HG03521 (cell line): ENCODE results near the gene TMEM150C.

Source experiments
- ATAC-seq: cut with Tn5 transposase; IDR thresholded peaks from one replicate; pipeline ENCODE4 v1.9.1; 2021; ENCODE audit warnings: mild to moderate bottlenecking, moderate library complexity; ENCODE audit not compliant: unreplicated experiment

The TMEM150C gene

DNA sequence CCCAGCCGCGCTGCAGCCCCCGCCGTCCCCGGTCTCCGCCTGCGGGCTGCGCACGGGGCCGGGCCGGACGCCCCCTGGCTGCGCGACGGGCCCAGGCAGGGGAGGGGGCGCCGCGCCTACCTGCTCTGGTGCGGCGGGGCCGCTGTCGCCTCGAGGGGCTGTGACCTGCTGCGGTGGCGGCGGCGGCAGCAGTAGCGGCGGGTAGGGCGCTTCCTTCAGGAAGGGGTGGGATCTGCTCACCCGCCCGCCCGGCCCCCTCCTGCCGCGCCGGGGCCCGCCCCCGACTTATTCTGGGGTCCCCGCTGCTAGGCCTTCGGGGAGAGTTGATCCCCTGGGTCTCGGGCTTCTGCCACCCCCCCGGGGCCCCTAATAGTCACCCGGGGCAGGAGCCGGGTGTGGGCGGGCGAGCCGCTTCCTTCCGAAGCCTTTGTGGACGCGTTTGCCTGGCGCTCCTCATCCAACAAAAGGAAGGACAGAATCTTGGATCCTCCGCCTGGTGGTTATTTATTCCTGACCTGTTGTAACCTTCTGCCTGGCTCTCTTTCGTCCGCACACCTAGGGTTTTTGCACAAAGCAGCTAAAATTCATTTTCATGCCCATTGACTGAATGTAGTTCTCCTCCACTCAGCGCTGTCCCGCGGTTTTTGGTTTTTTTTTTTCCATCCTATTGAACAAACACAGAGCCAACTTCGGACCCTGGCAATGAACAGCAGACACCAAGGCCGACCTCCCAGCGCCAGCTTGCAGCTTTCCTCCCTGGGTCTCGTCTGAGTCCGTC is at the start of gene TMEM150C:
TSS of gene TMEM150C (minus strand) at position 203 of the 778 bp plus-strand sequence. CDS start 57,331 bp downstream, outside the sequence.
- ATAC-seq = no peak

DNA sequence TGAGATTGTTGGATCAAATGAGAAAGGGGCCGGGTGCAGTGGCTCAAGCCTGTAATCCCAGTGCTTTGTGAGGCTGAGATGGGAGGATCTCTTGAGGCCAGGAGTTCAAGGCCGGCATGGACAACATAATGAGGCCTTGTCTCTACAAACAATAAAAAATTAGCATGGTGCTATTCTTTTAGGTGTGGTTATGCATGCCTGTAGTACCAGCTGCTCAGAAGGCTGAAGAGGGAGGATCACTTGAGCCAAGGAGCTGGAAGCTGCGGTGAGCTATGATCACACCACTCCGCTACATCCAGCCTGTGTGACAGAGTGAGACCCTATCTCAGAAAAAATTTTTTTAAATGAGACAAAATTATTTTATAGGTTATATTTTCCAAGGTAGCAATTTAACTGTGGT is 49.7 kb upstream of the TMEM150C start:
- no peak for ATAC-seq

GRCh38 chr4:82610041-82610440 is 48.3 kb upstream of the TMEM150C start:
- no peak for ATAC-seq

DNA sequence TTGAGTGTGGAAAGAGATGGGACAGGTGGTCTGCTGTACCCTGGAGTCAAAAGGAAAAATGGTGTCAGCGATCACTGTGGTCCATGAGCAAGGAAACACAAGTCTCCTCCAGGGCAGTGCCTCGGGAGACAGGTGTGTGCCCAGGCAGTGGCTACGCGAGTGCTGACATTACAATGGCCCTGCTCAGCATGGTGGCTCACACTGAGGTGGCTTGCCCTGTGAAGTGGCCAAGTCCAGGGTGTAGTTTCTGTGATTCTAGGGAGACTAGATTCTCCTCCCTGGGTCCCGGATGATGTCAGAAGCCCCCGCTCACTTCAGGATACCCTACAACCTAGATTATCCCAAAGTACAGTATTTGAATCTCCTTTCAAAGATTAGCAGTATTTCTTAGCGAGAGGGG is 44.8 kb upstream of the TMEM150C start:
- no peak for ATAC-seq

GRCh38 chr4:82604522-82604921 is 42.7 kb upstream of the TMEM150C start:
- no peak for ATAC-seq

DNA sequence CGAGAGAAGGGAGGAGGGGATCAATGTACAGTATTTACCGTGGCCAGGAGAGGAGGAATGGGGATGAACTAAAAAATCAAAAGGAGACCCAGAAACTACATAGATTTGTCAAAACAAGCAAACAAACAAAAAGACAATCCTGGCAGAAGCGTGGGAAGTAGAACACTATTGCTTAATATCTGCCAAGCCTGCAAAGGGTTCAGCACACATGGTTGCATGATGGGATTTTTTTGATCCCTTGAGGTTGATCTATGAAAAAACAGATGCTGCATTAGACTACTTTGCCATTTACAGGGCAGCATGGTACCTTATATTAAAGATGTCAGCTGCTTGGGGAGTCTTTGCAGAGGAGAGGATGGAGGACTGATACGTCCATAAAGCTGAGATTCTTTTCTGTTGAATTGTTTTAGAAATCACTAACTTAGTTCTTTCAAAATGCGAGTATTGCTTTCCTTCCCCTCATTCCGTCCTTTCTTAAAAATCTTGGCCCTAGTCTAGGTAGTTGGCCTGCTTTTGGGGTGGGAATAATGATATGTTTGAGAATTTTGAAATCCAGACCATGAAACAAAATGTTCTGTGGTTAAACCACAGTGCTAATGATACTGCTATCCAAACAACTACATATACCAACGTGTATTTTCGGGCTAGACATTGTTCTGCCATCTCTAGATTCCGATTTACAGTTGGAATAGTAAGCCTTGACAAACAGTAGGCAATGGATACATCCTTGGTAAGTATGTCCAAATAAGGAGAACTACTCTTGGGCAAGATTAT is 39.6 kb upstream of the TMEM150C start:
- ATAC-seq = no peak

DNA sequence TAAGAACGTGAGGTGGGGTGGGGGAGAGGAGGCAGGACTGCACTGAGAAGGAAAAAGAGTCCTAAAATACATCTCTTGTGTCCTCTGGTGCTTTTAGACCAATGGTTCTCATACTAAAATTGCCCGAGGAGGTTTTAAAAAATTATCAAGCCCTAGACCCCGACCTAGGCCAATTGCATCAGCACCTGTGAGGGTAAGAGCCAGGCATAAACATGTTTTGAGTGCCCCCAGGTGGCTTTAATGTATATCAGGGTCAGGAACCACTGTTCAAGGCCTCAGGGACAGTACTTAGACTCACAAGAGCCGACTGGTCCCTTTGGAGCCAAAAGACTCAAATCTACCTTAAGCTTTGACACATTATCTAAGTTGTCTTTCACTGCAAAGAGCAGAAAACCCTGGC is 37.5 kb upstream of the TMEM150C start:
- no peak for ATAC-seq

DNA sequence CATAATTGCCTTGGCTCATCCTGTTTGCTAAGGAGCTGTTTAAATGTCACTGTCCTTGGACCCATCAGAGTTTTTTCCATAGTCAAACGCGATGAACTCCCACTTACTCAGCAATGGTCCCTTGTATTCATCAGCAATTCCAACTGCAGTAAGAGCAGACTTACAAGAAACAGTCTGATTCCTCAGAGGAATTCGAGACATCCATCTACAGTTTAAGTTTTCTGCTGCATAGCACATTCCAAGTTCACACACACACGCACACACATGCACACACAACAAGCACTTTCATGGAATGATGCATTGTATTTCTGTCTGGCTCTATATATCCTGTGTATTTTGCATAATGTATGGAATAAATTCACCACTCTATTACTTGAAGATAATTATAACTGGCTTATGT is 32.7 kb upstream of the TMEM150C start:
- no peak for ATAC-seq

DNA sequence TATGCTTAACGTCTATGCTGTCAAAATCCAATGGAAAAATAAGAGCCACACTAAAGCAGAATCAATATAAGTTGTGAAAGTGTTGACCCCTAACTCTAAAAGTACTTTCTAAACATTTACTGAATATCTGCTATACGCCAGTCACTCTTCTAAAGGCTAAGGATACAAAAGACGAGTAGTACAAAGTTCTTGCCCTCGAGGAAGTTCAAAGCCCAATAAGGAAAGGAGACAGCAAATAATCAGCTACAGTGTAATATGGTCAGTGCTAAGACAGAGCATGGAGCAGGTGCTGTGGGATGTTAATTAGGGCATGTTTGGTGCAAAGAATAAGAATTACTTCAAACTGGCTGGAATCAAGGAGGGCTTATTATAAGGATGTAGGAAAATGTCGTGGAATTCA is 31.6 kb upstream of the TMEM150C start:
- no peak for ATAC-seq

- no peak for ATAC-seq
Observed at GRCh38 chr4:82592639-82593038, 30.9 kb upstream of the TMEM150C start.

- ATAC-seq = no peak
Observed at GRCh38 chr4:82591592-82591991, 29.8 kb upstream of the TMEM150C start.

DNA sequence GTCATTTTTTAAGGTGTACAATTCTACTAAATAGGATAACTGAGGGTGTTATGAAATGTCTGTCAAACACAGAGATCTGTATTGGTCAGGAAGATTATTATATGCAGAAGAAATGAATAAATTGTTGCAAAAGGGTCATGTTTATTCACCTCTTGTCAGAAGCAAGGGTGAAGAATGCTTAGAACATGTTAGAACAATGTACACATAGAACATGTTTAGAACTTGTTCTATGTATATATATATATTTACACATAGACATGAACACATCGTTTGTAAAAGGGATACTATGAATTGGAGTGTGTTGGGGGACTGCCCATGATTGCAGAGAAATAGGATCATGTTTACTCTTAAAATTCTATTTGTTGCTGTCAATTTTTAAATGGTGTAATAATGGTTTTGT is 28.0 kb upstream of the TMEM150C start:
- no peak for ATAC-seq

DNA sequence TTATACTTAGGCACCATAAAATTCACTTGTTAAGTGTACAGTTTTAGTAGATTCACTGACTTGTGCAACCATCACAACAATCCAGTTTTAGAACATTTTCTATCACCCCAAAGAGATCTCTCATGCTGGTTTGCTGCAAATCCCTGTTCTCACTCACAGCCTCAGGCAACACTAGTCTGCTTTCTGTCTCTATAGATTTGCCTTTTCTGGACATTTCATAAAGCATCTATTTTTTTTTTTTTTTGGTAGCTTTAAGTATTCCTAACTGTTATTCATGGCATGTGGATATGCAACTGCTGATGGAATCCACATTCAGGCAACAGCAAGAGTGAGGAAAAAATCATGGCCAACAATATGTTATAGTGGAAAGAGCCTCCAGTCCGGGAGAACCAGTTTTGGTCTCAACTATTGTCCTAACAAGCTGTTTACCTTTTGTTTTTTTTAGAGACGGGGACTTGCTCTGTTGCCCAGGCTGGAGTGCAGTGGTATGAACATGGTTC is 27.0 kb upstream of the TMEM150C start:
- ATAC-seq = no peak

DNA sequence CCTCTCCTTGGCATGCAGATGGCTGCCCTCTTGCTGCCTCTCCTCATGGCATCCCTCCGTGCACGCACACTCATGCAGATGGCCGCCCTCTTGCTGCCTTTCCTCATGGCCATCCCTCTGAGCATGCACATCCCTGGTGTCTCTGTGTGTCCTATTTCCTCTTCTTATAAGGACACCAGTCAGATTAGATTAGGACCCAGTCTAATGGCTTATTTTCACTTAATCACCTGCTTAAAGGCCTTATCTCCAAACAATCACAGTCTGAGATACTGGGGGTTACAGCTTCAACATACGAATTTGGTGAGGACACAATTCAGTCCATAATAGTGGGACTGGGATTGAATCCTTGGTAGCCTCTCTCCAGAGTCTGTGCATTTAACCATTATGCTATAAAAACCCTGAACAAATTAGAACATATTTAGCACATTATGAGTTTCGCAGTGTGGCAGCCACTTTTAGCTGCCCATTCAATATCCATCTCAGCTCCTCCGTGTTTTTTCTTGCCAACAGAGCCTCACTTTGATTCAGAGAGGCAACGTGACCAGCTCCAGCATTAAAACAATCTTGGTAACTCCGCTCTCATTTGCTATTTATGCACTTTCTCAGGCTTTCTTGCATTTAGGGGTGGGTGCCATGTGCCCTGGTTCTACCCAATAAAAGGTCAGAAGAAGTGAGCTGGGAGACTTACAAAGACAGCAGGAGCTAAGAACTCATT is 26.2 kb upstream of the TMEM150C start:
- ATAC-seq = no peak

DNA sequence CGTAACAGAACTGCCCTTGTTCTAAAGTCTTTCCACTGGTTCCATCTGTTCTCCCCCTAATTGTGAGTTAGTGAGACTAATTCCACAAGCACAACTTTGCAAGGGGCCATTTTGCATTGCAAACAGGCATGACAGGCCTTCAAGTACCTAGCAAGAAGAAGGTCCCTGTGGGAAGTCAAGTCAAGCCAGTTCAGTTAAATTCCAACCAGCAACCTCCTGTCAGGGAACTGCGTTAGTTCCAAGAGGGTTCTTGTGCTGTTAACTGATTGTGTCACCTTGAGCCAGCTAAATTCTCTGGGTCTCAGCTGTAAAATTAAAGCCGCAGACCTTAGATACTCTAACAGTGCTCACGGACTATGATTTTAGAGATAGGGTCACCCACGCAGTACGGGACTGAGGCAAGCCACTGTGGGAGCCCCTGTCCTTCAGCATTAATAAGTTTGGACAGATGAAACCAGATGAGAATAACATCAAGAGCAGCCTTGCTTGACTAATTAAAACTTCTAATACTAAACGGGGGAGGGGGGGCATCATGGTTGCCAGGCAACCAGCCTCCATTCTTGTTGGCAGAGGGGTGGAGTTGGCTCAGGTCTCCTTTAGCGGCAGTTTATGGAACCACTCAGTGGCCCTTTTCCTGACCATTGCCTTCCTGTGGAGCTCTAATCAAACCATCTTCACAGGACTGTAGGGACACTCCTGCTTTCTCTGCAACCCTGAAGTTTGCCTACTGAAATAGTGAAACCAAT is 24.1 kb upstream of the TMEM150C start:
- no peak for ATAC-seq

DNA sequence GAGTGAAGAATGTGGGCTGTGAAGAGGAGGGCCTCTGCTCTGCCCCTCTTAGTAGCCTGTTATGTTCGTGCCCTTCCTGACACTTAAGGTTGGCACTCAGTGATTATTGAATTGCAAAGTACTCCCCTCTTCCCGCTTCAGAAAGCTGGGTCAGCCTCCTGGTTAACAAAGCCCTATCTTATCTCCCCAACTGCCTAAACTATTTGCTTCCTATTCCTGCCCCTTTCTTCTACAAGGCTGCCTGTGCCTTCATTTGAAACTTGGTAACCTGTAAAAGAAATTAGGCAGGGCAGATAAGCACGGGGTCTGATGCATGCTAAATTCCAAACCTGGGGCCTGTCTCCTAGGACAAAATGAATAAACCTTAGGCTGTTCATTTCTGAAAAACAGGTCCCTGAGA is 23.1 kb upstream of the TMEM150C start:
- ATAC-seq = no peak

DNA sequence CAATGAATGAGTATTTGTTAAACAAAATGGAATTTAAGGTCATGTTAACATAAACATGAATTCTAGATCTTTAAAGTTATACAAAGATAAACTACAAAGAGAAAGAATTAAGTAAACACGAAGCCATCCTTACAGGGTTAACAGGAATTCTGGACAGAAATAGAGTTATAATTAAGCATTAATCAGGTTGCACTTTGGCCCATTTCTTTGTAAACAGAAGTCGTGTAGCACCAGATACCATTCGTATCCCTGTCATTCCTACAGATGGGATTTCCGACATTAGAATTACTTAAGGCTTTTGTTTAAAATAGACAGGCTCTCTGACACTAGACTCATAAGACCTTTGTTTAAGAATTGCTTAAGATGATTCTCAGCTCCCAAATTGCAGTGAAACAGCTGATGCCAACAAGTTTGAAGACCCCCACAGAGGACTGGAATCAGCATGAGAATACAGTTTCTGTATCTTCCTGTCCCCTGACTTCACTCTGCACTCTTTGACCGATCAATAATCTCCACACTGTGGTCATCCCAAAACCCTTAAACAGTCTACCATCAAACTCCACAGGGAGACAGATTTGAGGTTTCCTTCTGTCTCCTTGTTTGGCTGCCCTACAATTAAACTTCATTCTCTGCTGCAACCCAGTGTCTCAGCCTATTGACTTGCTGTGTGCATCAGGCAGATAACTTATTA is 22.3 kb upstream of the TMEM150C start:
- no peak for ATAC-seq

DNA sequence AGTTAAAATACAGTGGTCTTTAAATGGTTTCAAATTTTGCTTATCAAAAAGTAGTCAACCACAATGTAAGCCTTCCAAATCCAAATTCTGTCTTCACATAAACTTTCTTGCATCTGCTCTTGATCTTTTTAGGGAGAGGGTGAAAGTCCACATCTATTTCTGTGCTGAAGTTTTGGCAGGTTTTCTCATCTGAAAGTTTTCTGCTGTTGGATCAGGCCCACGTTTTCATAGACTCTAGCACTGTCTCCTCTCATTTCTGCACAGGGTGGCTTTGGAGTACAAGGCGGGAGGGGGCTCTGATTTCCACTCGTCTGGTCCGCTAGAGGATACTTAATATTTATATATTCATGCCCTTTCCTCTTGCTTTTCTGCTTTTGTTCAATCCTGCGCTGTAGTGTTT is 18.1 kb upstream of the TMEM150C start:
- ATAC-seq = no peak

- ATAC-seq = no peak
Observed at GRCh38 chr4:82578935-82579334, 17.1 kb upstream of the TMEM150C start.

DNA sequence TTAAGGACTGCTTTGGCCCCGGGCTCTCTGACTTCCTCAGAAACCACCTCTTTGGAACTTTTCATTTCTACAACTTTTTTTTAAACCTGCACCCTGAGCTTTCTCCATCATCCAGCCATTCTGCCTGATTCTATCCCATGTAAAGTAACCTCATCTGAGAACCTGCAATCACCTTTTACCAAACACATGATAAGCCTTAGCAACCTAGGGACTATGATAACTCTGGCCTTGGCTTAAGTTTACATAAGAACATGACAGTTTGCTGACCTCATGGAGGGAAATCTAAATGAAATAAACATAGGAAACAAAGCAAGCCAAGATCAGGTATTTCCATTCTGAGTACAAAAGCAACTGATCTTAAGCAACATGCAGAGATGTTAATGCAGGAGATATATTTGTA is 15.7 kb upstream of the TMEM150C start:
- no peak for ATAC-seq
